ENCODE data around the gene TLE1.

The TLE1 gene

GRCh38 chr9:81542118-81542889, 147.0 kb downstream of the TLE1 start:
- no peak for TF ChIP-seq ZNF274 (IDR thresholded peaks at IDR 0.05; ENCODE audit: low read depth, low read length)

DNA sequence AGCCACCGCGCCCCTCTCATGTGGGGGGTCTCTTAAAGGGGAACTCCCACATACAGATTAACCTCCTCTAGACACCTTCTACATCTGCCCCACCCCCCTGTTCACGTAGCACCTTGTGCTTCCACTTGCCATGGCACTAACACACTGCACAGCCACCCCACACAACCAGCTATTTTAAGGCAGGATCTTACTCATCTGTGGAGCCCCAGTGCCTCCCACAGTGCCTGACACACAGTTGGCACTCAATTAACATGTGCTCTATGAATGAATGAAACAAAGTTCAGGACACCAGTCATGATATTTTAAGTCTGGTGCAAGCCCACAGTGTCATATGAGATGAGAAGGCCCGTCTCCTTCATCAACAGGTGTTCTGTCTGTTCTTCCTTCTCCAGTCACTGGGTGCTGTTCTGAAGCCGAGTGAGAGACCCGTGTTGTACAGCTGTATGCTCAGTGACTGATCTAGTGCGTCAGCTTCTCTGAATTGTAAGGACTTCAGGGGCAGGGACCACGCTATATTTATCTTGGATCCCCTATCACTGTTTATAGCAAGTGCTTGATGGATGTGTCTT, 149.1 kb downstream of the TLE1 start:
- no peak for TF ChIP-seq ZNF274 (IDR thresholded peaks at IDR 0.05; ENCODE audit: low read depth, low read length)
- H3K4me3 ChIP-seq (ENCODE audit: low read length): no peak overlapping the region

More at GRCh38 chr9:81542118-81542889, 147.0 kb downstream of the TLE1 start:
- no peak overlapping the region for H3K4me3 ChIP-seq (ENCODE audit: low read length)

GRCh38 chr9:81539317-81539716, 150.0 kb downstream of the TLE1 start:
- H3K4me3 ChIP-seq (ENCODE audit: low read length): no peak overlapping the region
- TF ChIP-seq ZNF274 (IDR thresholded peaks at IDR 0.05; ENCODE audit: low read depth, low read length): no peak

DNA sequence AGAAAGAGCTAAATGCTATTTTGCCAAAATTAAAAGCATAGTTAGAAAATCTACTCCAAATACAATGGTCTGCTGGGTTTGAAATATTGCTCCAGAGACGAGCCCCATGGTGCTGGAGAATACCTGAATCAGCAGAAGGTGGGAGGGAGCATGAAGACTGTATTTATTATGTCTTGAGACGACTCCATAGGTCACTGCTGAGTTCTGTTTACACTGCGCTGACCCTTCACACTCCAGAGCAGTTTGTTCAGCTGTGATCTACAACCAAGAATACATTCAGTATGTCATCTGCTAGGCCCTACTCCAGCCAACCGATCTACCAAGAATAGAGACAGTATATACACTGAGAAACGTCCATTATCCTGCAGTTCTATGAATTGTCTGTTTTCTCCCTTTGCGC, 150.5 kb downstream of the TLE1 start:
- no peak overlapping the region for H3K4me3 ChIP-seq (ENCODE audit: low read length)
- no peak for TF ChIP-seq ZNF274 (IDR thresholded peaks at IDR 0.05; ENCODE audit: low read depth, low read length)

GRCh38 chr9:81537964-81538363, 151.4 kb downstream of the TLE1 start:
- no peak overlapping the region for H3K4me3 ChIP-seq (ENCODE audit: low read length)
- TF ChIP-seq ZNF274 (IDR thresholded peaks at IDR 0.05; ENCODE audit: low read depth, low read length): no peak

DNA sequence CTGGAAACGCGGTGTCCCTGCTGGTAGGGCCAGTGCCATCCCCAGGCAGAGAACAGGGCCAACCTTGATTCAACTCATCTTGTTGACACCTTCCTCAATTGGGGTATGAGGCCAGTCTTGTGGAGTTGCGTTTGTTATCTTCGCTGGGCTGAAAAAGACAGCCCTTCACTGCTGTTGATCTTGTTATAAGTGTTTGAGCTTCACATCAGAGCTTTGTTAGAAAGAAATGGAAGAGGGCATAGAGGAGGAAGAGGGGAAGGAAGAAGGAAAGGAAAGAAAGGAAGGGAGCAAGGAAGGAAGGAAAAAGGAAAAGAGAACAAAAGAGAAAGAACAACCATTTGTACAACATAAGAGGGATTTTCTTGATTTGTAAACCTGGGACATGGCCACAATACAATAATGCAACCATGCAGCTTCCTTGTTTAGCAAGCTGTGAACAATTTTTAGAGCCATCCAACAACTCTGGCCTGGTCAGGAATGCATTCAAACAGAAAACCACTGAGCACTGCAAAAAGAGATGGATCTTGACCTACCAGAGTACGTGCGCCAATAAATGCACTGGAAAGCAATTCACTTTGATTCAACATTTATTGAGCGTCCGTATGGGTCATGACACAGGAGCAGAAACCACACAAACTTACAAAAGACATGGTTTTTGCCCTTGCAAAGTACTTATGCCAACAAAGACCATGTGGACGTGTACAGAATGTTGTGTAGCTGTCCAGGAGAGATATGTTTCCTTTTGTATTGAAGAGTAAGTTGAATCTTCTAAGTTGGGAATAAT, 152.9 kb downstream of the TLE1 start:
- no peak for TF ChIP-seq ZNF274 (IDR thresholded peaks at IDR 0.05; ENCODE audit: low read depth, low read length)
- H3K4me3 ChIP-seq (ENCODE audit: low read length): no peak overlapping the region

DNA sequence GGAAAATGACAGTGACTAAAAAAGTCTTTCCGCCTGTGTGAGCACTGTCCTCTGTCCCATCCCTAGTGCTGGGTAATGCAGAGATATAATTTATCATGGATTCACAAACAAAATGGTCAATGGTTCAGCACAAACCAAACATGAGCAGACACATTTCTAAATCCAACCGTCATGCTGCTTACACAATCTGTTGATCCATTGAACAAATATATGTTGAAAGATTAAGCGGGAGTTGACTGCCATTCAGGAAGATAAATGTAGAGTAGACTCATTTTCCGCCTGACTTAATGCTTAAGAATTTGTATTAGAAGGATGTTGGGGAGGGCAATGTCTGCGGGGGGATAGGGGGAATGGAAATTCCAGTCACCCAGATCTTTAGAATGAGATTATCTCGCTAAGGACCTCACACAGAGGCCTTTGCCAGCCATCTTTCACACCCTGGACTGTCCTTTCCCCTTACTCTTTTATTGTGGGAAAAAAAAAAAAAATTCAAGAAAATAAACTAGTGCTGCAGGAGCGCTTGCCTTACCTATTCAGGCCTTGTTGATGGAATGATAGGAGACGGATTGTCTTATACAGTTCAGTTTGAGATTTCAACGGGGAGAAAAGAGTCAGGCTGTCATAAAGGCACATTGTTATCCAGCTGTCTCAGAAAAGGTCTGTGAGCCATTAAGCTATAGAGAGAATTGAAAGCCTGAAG, 153.7 kb downstream of the TLE1 start:
- TF ChIP-seq ZNF274 (IDR thresholded peaks at IDR 0.05; ENCODE audit: low read depth, low read length): no peak
- H3K4me3 ChIP-seq (ENCODE audit: low read length): no peak overlapping the region

DNA sequence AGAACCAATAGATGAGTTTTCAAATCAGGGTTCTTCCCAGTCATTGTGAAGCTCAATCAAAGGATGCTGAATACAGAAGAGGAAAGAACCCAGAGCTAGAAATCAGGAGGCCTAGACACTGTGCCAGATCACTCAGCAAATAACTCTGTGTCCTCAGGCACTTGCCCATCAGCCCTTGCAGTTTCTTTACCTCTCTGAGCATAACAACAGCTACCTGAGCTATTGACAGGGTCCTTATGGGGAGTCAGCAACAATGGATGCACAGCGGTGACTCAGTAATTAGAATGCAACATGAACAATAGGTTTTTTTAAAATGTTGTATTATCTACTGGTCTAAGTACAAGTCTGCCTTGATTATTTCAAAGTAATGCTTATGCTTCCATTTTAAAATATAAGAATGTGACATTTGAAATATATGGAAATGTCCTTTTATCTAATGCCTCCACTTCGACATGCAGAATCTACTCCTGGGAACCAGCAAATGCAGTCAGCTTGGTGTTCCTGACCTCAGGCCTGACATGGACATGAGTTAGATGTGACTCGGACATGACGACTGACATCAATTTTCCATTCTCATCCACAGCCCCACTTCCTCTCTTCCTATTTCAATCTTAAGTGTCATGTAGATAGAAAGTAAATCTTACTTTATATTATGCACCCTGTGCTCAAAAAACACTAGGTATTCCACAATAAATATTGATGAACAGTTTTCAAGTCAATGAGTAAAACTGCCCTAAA, 155.0 kb downstream of the TLE1 start:
- TF ChIP-seq ZNF274 (IDR thresholded peaks at IDR 0.05; ENCODE audit: low read depth, low read length): no peak
- no peak overlapping the region for H3K4me3 ChIP-seq (ENCODE audit: low read length)

Data from GM08714 (cell line).